B cell (primary cell): ENCODE results near the gene YARS1. TPM values are rescaled to one million over a fixed set of nuclear protein-coding genes. Genes with fewer than 3 reads are reported as not detected.

Experiments
- ATAC-seq: fragments of 200-7000 bp; cut with Tn5 transposase; one replicate; pipeline ENCODE4 v1.10.0; 2021; ENCODE audit warnings: low read depth, mild to moderate bottlenecking, moderate number of reproducible peaks, moderate library complexity
- CTCF ChIA-PET: fragments of 350-600 bp; sonication (Branson Sonifier 250); formaldehyde crosslinking; loops from one replicate; lab custom pipeline; 2021; ENCODE audit warnings: antibody characterized with exemption, inconsistent platforms; lab: Charles Lee
- POLR2A ChIA-PET: fragments of 350-600 bp; sonication (Branson Sonifier 250); formaldehyde crosslinking; loops from one replicate; lab custom pipeline; 2021; ENCODE audit warnings: antibody characterized with exemption; lab: Charles Lee
- DNase-seq: peaks from one replicate; pipeline ENCODE4 v3.0.0; 2013
- H2AFZ ChIP-seq: 2 replicates; pipeline ENCODE4 v1.6.1; 2012; ENCODE audit warnings: mild to moderate bottlenecking, low read depth, low read length; ENCODE audit not compliant: insufficient read depth, poor library complexity, severe bottlenecking
- H3K27ac ChIP-seq, 2 donors: 1 replicate in 1 of 2; 2 replicates in 1 of 2; pipeline ENCODE4 v1.5.1; 2012 to 2013; ENCODE audit warnings: low read length in 2 of 2, mild to moderate bottlenecking in 2 of 2, moderate library complexity in 1 of 2
- H3K27me3 ChIP-seq, 4 experiments: fragments of 200-600 bp in 1 of 4; sonication (generic) in 1 of 4; replicated peaks in 1 of 4; 1 replicate in 2 of 4; 2 replicates in 2 of 4; pipeline versions ENCODE4 v1.6.1 to v1.7.0; 2013 to 2016; ENCODE audit warnings: low read length in 3 of 4, mild to moderate bottlenecking in 2 of 4, mixed read lengths in 1 of 4, moderate library complexity in 1 of 4; ENCODE audit not compliant: insufficient read depth in 4 of 4, control insufficient read depth in 3 of 4; ENCODE audit errors: control extremely low read depth in 1 of 4
- H3K36me3 ChIP-seq, 2 experiments: replicated peaks in 1 of 2; 1 replicate in 1 of 2; 2 replicates in 1 of 2; pipeline versions ENCODE4 v1.6.1 to v1.7.1; 2013; ENCODE audit warnings: low read length in 1 of 2; ENCODE audit not compliant: insufficient read depth in 2 of 2, control insufficient read depth in 1 of 2; ENCODE audit errors: control extremely low read depth in 1 of 2, extremely low read depth in 1 of 2
- H3K4me1 ChIP-seq, 2 donors: fragments of 200-600 bp in 1 of 2; sonication (generic) in 1 of 2; 1 replicate in 1 of 2; 2 replicates in 1 of 2; pipeline versions ENCODE4 v1.5.1 to v1.6.1; 2013 to 2017; ENCODE audit warnings: low read length in 2 of 2; ENCODE audit not compliant: control insufficient read depth in 2 of 2, insufficient read depth in 2 of 2
- H3K4me2 ChIP-seq: replicated peaks from 2 replicates; pipeline ENCODE3; 2012; ENCODE audit warnings: mild to moderate bottlenecking, low read depth, low read length; ENCODE audit not compliant: poor library complexity, severe bottlenecking
- H3K4me3 ChIP-seq, 5 experiments: fragments of 200-600 bp in 1 of 5; sonication (generic) in 1 of 5; 1 replicate in 3 of 5; 2 replicates in 2 of 5; pipeline versions ENCODE4 v1.5.1 to v1.7.0; 2011 to 2016; ENCODE audit warnings: low read length in 4 of 5, mild to moderate bottlenecking in 4 of 5, low read depth in 2 of 5, control low read depth in 1 of 5, moderate library complexity in 1 of 5; ENCODE audit not compliant: insufficient read depth in 1 of 5; ENCODE audit errors: control extremely low read depth in 1 of 5, extremely low read depth in 1 of 5
- H3K79me2 ChIP-seq: fragments of 200-600 bp; sonication (generic); one replicate; pipeline ENCODE4 v1.6.0; 2016; ENCODE audit warnings: low read length; ENCODE audit not compliant: control insufficient read depth, insufficient read depth
- H3K9ac ChIP-seq: fragments of 200-600 bp; sonication (generic); 2 replicates; pipeline ENCODE4 v1.6.1; 2017; ENCODE audit warnings: mild to moderate bottlenecking, low read length, moderate library complexity
- H3K9me3 ChIP-seq, 3 donors: one replicate each; pipeline versions ENCODE4 v1.6.1 to v1.7.1; 2013; ENCODE audit warnings: low read length in 2 of 3; ENCODE audit not compliant: control insufficient read depth in 2 of 3, insufficient read depth in 1 of 3; ENCODE audit errors: control extremely low read depth in 1 of 3
- H4K20me1 ChIP-seq: 2 replicates; pipeline ENCODE4 v1.6.0; 2012; ENCODE audit warnings: mild to moderate bottlenecking, low read length; ENCODE audit not compliant: insufficient read depth, control insufficient read depth, poor library complexity, severe bottlenecking
- H3K27ac Mint-ChIP-seq: one replicate; pipeline ENCODE4 v1.8.0; 2021; ENCODE audit warnings: mixed read lengths
- H3K27me3 Mint-ChIP-seq: one replicate; pipeline ENCODE4 v1.8.0; 2021; ENCODE audit warnings: mixed read lengths
- H3K4me1 Mint-ChIP-seq: one replicate; pipeline ENCODE4 v1.8.0; 2021; ENCODE audit warnings: mixed read lengths
- H3K4me3 Mint-ChIP-seq: one replicate; pipeline ENCODE4 v1.8.0; 2021; ENCODE audit warnings: mixed read lengths
- H3K9me3 Mint-ChIP-seq: one replicate; pipeline ENCODE4 v1.8.0; 2022; ENCODE audit warnings: mixed read lengths; ENCODE audit not compliant: insufficient read depth
- CTCF ChIP-seq: fragments of 200-600 bp; IDR thresholded peaks from one replicate; pipeline ENCODE4 v1.8.0; 2022; ENCODE audit warnings: antibody characterized with exemption, mild to moderate bottlenecking
- EZH2 ChIP-seq: IDR thresholded peaks from 2 replicates; pipeline ENCODE4 v1.6.1; 2012; ENCODE audit warnings: borderline replicate concordance, low read depth, mild to moderate bottlenecking, moderate library complexity, low read length; ENCODE audit not compliant: insufficient read depth, poor library complexity, severe bottlenecking
- WGBS: methylation state at CpG from one replicate; pipeline ENCODE4 v1.1.5; 2013; ENCODE audit warnings: missing lambda C conversion rate; ENCODE audit not compliant: insufficient coverage; 5-methylcytosine and 5-hydroxymethylcytosine counted together
- intact Hi-C: fragments of 100-400 bp; cut with micrococcal nuclease; formaldehyde crosslinking; loops from one replicate; pipeline ENCODE4 v1.10.0; 2022
- polyA plus RNA-seq: library from polyadenylated mRNA; depleted of rRNA; stranded (reverse); fragments of >200 nt; gene quantifications from 2 replicates; pipeline ENCODE4 v1.2.3, GENCODE V29; 2012
- total RNA-seq, 2 donors: library from RNA; stranded (reverse); fragments of 120-200 nt in 1 of 2; gene quantifications; 1 replicate in 1 of 2; 2 replicates in 1 of 2; pipeline versions ENCODE4 v1.2.3 to v1.2.4, GENCODE V29; 2013 to 2022

Gene YARS1
- total and polyA plus RNA-seq, 2 donors (not counting 1 experiment from before 2014, with no cell fraction given), result 33.0 to 73.2 TPM

- Histone ChIP-seq H3K4me3 (no peak overlapping the region), H3K4me2 (no peak overlapping the region), H4K20me1 (no peaks in the 10 kb centered on the region), H3K27me3 (peaks cover 0 to 10% (median 3%) of the 10 kb centered on the region in 4 experiments), H3K79me2 (no peaks in the 10 kb centered on the region), H2AFZ (no peak overlapping the region), H3K27ac (no peak overlapping the region), H3K9me3 (no peaks in the 10 kb centered on the region), H3K4me1 (no peaks in the 10 kb centered on the region), H3K36me3 (no peaks in the 10 kb centered on the region), H3K9ac (no peak overlapping the region)
- Mint-ChIP-seq H3K27ac (no peak overlapping the region), H3K27me3 (peaks cover 29% of the 10 kb centered on the region), H3K4me1 (no peaks in the 10 kb centered on the region), H3K9me3 (no peaks in the 10 kb centered on the region), H3K4me3 (no peak overlapping the region)
- ATAC-seq (no peak), DNase-seq (no peak)
- ChIA-PET CTCF (interaction anchor here (3.5 kb wide), 1 partner anchor 16 kb away, joined by 14 read pairs; no protein-coding TSS in a partner anchor), POLR2A (no interaction called here)
- WGBS, result 100% methylated on average over 1 of the region's 7 CpGs
- TF ChIP-seq CTCF (no peak), EZH2 (no peak)
- intact Hi-C loops, result no loop called here
These were observed 88.6 kb downstream of the YARS1 start for GRCh38 chr1:32728413-32729077.

- Mint-ChIP-seq H3K27me3 (peaks cover 25% of the 10 kb centered on the region), H3K27ac (no peak overlapping the region), H3K9me3 (no peaks in the 10 kb centered on the region), H3K4me3 (no peak overlapping the region), H3K4me1 (no peaks in the 10 kb centered on the region)
- TF ChIP-seq EZH2 (no peak), CTCF (no peak)
- no peaks in the 10 kb centered on the region for H3K9me3 ChIP-seq
- ChIA-PET POLR2A (no interaction called here), CTCF (interaction anchor here (3.5 kb wide), 1 partner anchor 16 kb away, joined by 14 read pairs; no protein-coding TSS in a partner anchor)
- H3K4me3 ChIP-seq, result no peak overlapping the region
- peaks cover 0 to 10% (median 3%) of the 10 kb centered on the region in 4 experiments for H3K27me3 ChIP-seq
- H3K9ac ChIP-seq, result no peak overlapping the region
- H3K4me2 ChIP-seq, result no peak overlapping the region
- H3K79me2 ChIP-seq, result no peaks in the 10 kb centered on the region
- no CpG with 5 or more reads among the region's 1 CpG for WGBS
- no peaks in the 10 kb centered on the region for H3K36me3 ChIP-seq
- no peak for ATAC-seq
- H3K4me1 ChIP-seq, result no peaks in the 10 kb centered on the region
- H2AFZ ChIP-seq, result no peak overlapping the region
- intact Hi-C loops, result no loop called here
- DNase-seq, result no peak
- H3K27ac ChIP-seq, result no peak overlapping the region
- H4K20me1 ChIP-seq, result no peaks in the 10 kb centered on the region
These were observed 89.3 kb downstream of the YARS1 start for GRCh38 chr1:32727876-32728275.
